ENCODE data around the gene CPNE8.

The CPNE8 gene

GRCh38 chr12:38905480-38906351 lies at the start of gene CPNE8:
Gene CPNE8, minus strand, starts transcription at chr12:38905591. Its CDS starts 57 bp downstream, at chr12:38905534.
- no peak for DNase-seq

GRCh38 chr12:38954238-38954873 lies 49.0 kb upstream of the CPNE8 start:
- DNase-seq, result no peak

GRCh38 chr12:38949363-38949762 lies 44.0 kb upstream of the CPNE8 start:
- DNase-seq, result no peak

- DNase-seq, result no peak
Measured at GRCh38 chr12:38934686-38935085, 29.3 kb upstream of the CPNE8 start.

- DNase-seq, result no peak
Measured at GRCh38 chr12:38934078-38934584, 28.7 kb upstream of the CPNE8 start.

- no peak for DNase-seq
Measured at GRCh38 chr12:38932320-38932719, 26.9 kb upstream of the CPNE8 start.

GRCh38 chr12:38931461-38931860 lies 26.1 kb upstream of the CPNE8 start:
- no peak for DNase-seq

- DNase-seq, result no peak
Measured at GRCh38 chr12:38930990-38931389, 25.6 kb upstream of the CPNE8 start.

- DNase-seq, result no peak
Measured at GRCh38 chr12:38926501-38926900, 21.1 kb upstream of the CPNE8 start.

- DNase-seq, result peak; percentile 60
Measured at GRCh38 chr12:38921025-38921677, 15.8 kb upstream of the CPNE8 start.

- no peak for DNase-seq
Measured at GRCh38 chr12:38919191-38919590, 13.8 kb upstream of the CPNE8 start.

GRCh38 chr12:38915429-38916182 lies 10.2 kb upstream of the CPNE8 start:
- DNase-seq, result no peak

GRCh38 chr12:38912116-38912515 lies 6.7 kb upstream of the CPNE8 start:
- no peak for DNase-seq

- no peak for DNase-seq
Measured at GRCh38 chr12:38911611-38912010, 6.2 kb upstream of the CPNE8 start.

- no peak for DNase-seq
Measured at GRCh38 chr12:38907201-38907923, 2.0 kb upstream of the CPNE8 start.

GRCh38 chr12:38906482-38907200 lies 1.2 kb upstream of the CPNE8 start:
- DNase-seq, result peak; percentile 61

- no peak for DNase-seq
Measured at GRCh38 chr12:38904537-38905479, 583 bp downstream of the CPNE8 start.

GRCh38 chr12:38903596-38903995 lies 1.8 kb downstream of the CPNE8 start:
- DNase-seq, result no peak

- no peak for DNase-seq
Measured at GRCh38 chr12:38898001-38898684, 7.2 kb downstream of the CPNE8 start.

- no peak for DNase-seq
Measured at GRCh38 chr12:38895446-38895845, 9.9 kb downstream of the CPNE8 start.

Data from NCI-H1105 treated with DMSO at 0.1 percent for 48 hours (cell line).